Measurements from ENCODE around the gene LINC01488.

LINC01488 gene

DNA sequence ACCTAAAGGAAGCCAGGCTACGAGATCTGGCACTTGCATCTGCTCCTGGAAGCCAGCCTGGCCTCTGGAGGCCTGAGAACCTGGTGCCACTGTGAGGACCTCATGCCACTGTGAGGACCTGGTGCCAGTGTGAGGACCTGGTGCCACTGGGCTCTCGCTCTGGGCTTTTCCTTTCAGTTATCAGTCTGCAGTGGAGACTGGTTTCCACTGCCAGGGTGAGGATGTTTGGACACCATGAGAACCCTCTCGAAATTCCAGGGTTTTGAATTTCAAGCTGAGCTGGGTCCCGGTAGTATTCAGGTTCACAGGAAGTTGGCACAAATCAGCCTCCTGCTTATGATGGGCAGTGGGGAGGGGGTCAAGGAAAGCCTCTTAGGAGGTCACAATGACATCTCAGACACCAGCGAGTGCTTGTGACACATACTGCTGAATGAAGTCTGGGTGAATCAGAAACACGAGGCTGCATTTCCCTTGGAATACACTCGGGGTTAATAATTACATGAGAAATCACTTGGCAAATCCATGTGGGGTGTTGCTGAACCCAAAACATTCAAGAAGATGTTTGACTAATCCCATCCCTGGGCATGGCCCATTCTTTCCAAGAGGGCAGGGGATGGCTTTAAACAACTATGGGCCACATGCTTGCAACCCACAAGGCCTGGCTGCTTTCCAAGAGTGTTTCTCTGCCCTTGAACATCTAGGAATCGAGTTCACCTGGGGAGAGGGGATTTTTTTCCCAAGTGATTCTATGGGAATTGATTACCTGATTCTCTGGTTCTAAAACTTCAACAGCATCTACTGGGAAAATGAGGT is 60.2 kb downstream of the LINC01488 start:
- no peak for DNase-seq (ENCODE audit: low read depth, low spot score)
- Histone ChIP-seq H3K9me3 (ENCODE audit: insufficient read depth, low read length) (no peaks in the 10 kb centered on the region), H3K4me3 (ENCODE audit: insufficient read length, low read depth) (no peak overlapping the region), H3K4me1 (ENCODE audit: insufficient read depth, insufficient read length) (peaks cover 3% of the 10 kb centered on the region), H3K9ac (ENCODE audit: insufficient read length, low read depth) (no peak overlapping the region), H3K36me3 (ENCODE audit: insufficient read depth, insufficient read length, low read length) (no peaks in the 10 kb centered on the region), H3K27me3 (ENCODE audit: insufficient read depth, insufficient read length) (no peaks in the 10 kb centered on the region)
- TF ChIP-seq YY1 (IDR thresholded peaks at IDR 0.05; ENCODE audit: insufficient read depth, insufficient read length) (no peak), ZNF274 (IDR thresholded peaks at IDR 0.05; ENCODE audit: low read depth, low read length) (no peak), SUZ12 (IDR thresholded peaks at IDR 0.05; ENCODE audit: extremely low read depth, insufficient read depth, insufficient read length) (no peak)

DNA sequence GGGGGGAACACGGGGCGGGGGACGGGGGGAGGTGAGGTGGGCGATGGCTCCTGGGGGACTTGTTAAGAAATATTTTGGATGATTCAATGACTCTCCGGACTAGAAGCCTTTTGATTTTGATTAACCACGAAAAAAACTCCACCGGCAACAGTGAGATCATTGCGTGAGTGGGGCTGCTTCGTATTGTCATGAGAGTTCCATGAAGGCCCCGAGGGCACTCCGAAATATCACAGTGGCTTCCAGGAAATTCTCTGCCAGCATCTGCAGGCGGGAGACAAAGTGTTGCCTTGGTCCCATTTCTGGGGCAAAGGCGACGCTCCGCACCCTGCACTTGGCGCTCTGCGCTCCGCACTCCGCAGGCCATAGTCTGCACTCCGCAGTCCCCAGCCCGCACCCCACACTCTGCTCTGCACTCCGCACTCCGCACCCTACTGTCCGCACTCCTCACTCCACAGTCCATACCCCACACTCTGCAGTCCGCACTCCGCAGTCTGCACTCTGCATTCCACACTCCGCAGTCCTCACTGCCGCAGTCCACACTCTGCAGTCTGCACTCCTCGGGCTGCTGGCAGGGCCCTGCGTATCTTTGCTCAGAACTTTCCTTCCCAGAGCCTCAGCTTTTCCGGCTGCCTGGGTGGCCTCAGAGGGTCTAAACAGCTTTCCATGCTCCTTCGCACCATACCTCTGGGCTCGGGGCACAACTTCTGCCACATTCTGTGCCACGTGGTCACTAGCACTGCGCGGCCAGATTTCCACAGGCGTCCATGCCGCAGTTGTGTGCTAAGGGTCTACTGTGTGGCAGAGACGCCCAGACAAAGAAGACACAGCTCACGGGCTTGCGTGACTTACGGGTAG is 61.1 kb downstream of the LINC01488 start:
- no peak for TF ChIP-seq YY1 (IDR thresholded peaks at IDR 0.05; ENCODE audit: insufficient read depth, insufficient read length)
- no peak for TF ChIP-seq ZNF274 (IDR thresholded peaks at IDR 0.05; ENCODE audit: low read depth, low read length)
- no peak for TF ChIP-seq SUZ12 (IDR thresholded peaks at IDR 0.05; ENCODE audit: extremely low read depth, insufficient read depth, insufficient read length)
- Histone ChIP-seq H3K4me1 (ENCODE audit: insufficient read depth, insufficient read length) (peaks cover 3% of the 10 kb centered on the region), H3K27me3 (ENCODE audit: insufficient read depth, insufficient read length) (no peaks in the 10 kb centered on the region), H3K9ac (ENCODE audit: insufficient read length, low read depth) (no peak overlapping the region), H3K4me3 (ENCODE audit: insufficient read length, low read depth) (no peak overlapping the region), H3K9me3 (ENCODE audit: insufficient read depth, low read length) (no peaks in the 10 kb centered on the region), H3K36me3 (ENCODE audit: insufficient read depth, insufficient read length, low read length) (no peaks in the 10 kb centered on the region)
- DNase-seq (ENCODE audit: low read depth, low spot score) = no peak
